K562 (cell line): ENCODE measurements around the gene ING1. TPM values are rescaled to one million over a fixed set of nuclear protein-coding genes. Genes with fewer than 3 reads are reported as not detected.

Source experiments
- CREB1 ChIP-seq, 2 experiments: sonication (generic) in 1 of 2; formaldehyde crosslinking in 1 of 2; IDR thresholded peaks; 2 replicates each; pipeline versions ENCODE4 v1.6.1 to v1.8.0; 2012 to 2022; ENCODE audit warnings: inconsistent platforms in 1 of 2, mild to moderate bottlenecking in 1 of 2, missing genetic modification reagents in 1 of 2, moderate library complexity in 1 of 2
- ERF ChIP-seq: fragments of 450-650 bp; formaldehyde crosslinking; IDR thresholded peaks from 2 replicates; pipeline ENCODE4 v1.4.0; 2020; ENCODE audit warnings: mild to moderate bottlenecking, mixed read lengths
- PHF21A ChIP-seq: fragments of 450-650 bp; IDR thresholded peaks from 2 replicates; pipeline ENCODE4 v1.6.1; 2017; ENCODE audit warnings: low read depth, borderline replicate concordance
- POLR2AphosphoS2 ChIP-seq: IDR thresholded peaks from 2 replicates; pipeline ENCODE4 v1.6.1; 2012; ENCODE audit warnings: low read length, improper control_type of control experiment
- SRF ChIP-seq, 2 experiments: fragments of 250-450, 450-650 bp in 1 of 2; sonication (Bioruptor Pico) in 1 of 2; sonication (generic) in 1 of 2; formaldehyde crosslinking; IDR thresholded peaks; 2 replicates each; pipeline versions ENCODE4 v1.5.0 to v1.5.1; 2020 to 2022; ENCODE audit warnings: mild to moderate bottlenecking in 1 of 2, missing genetic modification reagents in 1 of 2
- TBL1XR1 ChIP-seq, 2 experiments: IDR thresholded peaks; 2 replicates each; pipeline ENCODE4 v1.6.1; 2012; ENCODE audit warnings: improper control_type of control experiment in 2 of 2, low read length in 2 of 2, mild to moderate bottlenecking in 1 of 2
- polyA plus RNA-seq, 8 experiments: library from polyadenylated mRNA; depleted of rRNA in 4 of 8; stranded (reverse) in 5 of 8; unstranded in 3 of 8; fragments of >200 nt; fragmentation: Nextera tagmentation in 2 of 8; fragmentation: Illumina TruSeq in 1 of 8; extraction: Ambion mirVana in 2 of 8; extraction: Trizol in 1 of 8; gene quantifications; 2 replicates each; pipeline versions ENCODE4 v1.2.1 to v1.2.3, GENCODE V29; 2011 to 2014; ENCODE audit warnings: inconsistent platforms in 1 of 8, missing spikeins in 1 of 8
- total RNA-seq, 7 experiments: library from RNA; depleted of rRNA in 6 of 7; stranded (reverse); fragments of >200 nt in 6 of 7; fragmentation: Illumina TruSeq in 2 of 7; extraction: Trizol in 2 of 7; gene quantifications; 2 replicates each; pipeline versions ENCODE4 v1.2.1 to v1.2.3, GENCODE V29; 2011 to 2021; ENCODE audit warnings: low replicate concordance in 1 of 7
- TF ChIP-seq, protein P1 (sequence below): sonication (generic); formaldehyde crosslinking; IDR thresholded peaks from 2 replicates; pipeline ENCODE4 v1.8.1; 2023; ENCODE audit warnings: missing genetic modification reagents, mild to moderate bottlenecking, borderline replicate concordance

Gene ING1
- total and polyA plus RNA-seq, 9 of the 15 experiments (the other 6 are each of a cell fraction or from before 2014, with no cell fraction given): 1.0 to 20.1 (median 8.2) TPM

GRCh38 chr13:110734561-110734960 is 21.1 kb downstream of the ING1 start (continued):
- TF ChIP-seq POLR2AphosphoS2 (no peak), SRF (CRISPR knock-in tag; IDR thresholded peaks at IDR 0.05) (no peak), CREB1 (IDR thresholded peaks at IDR 0.05) (no peak), CREB1 (CRISPR knock-in tag; IDR thresholded peaks at IDR 0.05) (no peak), PHF21A (no peak), ERF (CRISPR knock-in tag) (no peak), TBL1XR1 (IDR thresholded peaks at IDR 0.05; ENCODE audit: low read length in 2 of 2) (no peak)
- TF ChIP-seq, protein P1, sequence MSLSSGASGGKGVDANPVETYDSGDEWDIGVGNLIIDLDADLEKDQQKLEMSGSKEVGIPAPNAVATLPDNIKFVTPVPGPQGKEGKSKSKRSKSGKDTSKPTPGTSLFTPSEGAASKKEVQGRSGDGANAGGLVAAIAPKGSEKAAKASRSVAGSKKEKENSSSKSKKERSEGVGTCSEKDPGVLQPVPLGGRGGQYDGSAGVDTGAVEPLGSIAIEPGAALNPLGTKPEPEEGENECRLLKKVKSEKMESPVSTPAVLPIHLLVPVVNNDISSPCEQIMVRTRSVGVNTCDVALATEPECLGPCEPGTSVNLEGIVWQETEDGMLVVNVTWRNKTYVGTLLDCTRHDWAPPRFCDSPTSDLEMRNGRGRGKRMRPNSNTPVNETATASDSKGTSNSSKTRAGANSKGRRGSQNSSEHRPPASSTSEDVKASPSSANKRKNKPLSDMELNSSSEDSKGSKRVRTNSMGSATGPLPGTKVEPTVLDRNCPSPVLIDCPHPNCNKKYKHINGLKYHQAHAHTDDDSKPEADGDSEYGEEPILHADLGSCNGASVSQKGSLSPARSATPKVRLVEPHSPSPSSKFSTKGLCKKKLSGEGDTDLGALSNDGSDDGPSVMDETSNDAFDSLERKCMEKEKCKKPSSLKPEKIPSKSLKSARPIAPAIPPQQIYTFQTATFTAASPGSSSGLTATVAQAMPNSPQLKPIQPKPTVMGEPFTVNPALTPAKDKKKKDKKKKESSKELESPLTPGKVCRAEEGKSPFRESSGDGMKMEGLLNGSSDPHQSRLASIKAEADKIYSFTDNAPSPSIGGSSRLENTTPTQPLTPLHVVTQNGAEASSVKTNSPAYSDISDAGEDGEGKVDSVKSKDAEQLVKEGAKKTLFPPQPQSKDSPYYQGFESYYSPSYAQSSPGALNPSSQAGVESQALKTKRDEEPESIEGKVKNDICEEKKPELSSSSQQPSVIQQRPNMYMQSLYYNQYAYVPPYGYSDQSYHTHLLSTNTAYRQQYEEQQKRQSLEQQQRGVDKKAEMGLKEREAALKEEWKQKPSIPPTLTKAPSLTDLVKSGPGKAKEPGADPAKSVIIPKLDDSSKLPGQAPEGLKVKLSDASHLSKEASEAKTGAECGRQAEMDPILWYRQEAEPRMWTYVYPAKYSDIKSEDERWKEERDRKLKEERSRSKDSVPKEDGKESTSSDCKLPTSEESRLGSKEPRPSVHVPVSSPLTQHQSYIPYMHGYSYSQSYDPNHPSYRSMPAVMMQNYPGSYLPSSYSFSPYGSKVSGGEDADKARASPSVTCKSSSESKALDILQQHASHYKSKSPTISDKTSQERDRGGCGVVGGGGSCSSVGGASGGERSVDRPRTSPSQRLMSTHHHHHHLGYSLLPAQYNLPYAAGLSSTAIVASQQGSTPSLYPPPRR (CRISPR knock-in tag): no peak
